ENCODE data around the gene NEIL3. TPM values are rescaled to one million over a fixed set of nuclear protein-coding genes. Genes with fewer than 3 reads are reported as not detected.

Gene NEIL3
- total RNA-seq, 2 donors from 2014 or later, result not detected

DNA sequence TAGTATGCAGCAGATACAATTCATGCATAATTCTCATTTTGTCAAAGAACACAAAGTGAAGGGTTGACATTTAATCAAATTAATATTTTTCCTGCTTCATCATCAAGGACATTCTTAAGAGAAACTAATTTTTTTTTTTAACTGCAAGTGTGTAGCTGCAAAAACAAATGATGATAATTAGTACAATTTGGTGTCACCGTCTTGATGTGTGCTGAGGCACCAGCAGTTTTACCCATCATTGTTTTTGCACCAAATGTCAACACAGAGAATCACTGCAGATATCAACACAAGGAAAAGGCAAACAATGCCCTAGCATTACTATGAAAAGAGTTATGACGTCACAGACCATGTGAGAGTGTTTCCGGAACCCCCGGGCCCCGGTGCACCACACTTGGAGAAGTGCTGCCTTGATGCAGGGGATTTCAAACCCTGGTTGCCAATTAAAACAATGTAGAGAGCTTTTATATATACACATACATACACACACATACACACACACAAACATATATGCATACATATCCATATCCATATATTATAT is 76.7 kb downstream of the NEIL3 start:
- TF ChIP-seq, protein P1, sequence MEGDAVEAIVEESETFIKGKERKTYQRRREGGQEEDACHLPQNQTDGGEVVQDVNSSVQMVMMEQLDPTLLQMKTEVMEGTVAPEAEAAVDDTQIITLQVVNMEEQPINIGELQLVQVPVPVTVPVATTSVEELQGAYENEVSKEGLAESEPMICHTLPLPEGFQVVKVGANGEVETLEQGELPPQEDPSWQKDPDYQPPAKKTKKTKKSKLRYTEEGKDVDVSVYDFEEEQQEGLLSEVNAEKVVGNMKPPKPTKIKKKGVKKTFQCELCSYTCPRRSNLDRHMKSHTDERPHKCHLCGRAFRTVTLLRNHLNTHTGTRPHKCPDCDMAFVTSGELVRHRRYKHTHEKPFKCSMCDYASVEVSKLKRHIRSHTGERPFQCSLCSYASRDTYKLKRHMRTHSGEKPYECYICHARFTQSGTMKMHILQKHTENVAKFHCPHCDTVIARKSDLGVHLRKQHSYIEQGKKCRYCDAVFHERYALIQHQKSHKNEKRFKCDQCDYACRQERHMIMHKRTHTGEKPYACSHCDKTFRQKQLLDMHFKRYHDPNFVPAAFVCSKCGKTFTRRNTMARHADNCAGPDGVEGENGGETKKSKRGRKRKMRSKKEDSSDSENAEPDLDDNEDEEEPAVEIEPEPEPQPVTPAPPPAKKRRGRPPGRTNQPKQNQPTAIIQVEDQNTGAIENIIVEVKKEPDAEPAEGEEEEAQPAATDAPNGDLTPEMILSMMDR (IDR thresholded peaks at IDR 0.05), result no peak
- Histone ChIP-seq H3K27ac (no peak overlapping the region), H3K9me3 (no peaks in the 10 kb centered on the region), H3K4me3 (no peak overlapping the region), H3K4me1 (ENCODE audit: control insufficient read depth in 1 of 2, low read depth in 2 of 2) (peaks cover 0 to 4% of the 10 kb centered on the region in 2 donors), H3K36me3 (no peaks in the 10 kb centered on the region), H3K27me3 (replicated peaks; ENCODE audit: insufficient read depth) (no peaks in the 10 kb centered on the region)
- ATAC-seq (ENCODE audit: insufficient number of reproducible peaks, low FRiP score, low read depth) (no peak), DNase-seq (ENCODE audit: low spot score) (no peak)

DNA sequence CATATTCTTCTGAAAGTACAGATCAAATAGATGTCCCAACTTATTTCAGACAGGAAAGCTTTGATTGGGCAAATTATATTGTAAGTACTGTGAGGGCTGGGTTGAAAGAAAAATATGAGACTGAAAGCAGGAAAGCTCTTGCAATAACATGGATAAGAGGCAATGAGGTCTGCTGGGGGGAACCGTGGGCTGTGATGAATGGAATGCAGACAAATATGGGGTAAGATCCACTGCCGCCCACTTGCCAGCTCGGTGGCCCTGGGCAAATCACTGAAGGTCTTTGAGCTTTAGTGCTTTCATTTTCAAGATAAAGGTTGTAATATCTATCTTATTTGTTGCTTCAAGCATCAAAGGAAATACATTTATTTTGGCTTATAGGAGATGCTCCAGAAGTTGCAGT is 81.6 kb downstream of the NEIL3 start:
- no peak overlapping the region for H3K4me3 ChIP-seq
- no peaks in the 10 kb centered on the region for H3K4me1 ChIP-seq (ENCODE audit: control insufficient read depth in 1 of 2, low read depth in 2 of 2)
- H3K27me3 ChIP-seq (replicated peaks; ENCODE audit: insufficient read depth), result no peaks in the 10 kb centered on the region
- DNase-seq (ENCODE audit: low spot score), result no peak
- H3K36me3 ChIP-seq, result no peaks in the 10 kb centered on the region
- no peaks in the 10 kb centered on the region for H3K9me3 ChIP-seq
- no peak for ATAC-seq (ENCODE audit: insufficient number of reproducible peaks, low FRiP score, low read depth)
- TF ChIP-seq, protein P1 (IDR thresholded peaks at IDR 0.05), result no peak
- H3K27ac ChIP-seq, result no peak overlapping the region

DNA sequence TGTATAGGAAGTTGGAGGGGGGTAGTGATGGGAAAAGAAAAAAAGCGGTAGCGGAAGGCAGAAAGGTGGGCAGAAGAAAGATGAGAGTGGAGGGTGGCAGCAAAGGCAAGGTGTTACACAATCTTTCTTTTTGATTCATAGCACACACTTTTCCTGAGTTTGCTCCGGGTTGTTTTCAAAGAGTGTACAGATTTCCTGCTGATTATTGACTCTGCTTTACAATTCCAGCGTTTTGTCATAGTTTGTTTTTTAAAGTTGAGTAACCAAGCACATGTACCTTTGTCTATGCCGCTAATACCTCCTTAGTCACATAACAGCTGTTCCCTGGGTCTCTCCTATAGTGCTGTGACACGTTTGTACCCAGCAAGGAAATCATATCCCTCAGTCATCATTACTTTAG is 82.3 kb downstream of the NEIL3 start:
- no peak overlapping the region for H3K4me3 ChIP-seq
- H3K4me1 ChIP-seq (ENCODE audit: control insufficient read depth in 1 of 2, low read depth in 2 of 2), result no peaks in the 10 kb centered on the region
- TF ChIP-seq, protein P1 (IDR thresholded peaks at IDR 0.05), result no peak
- H3K36me3 ChIP-seq, result no peaks in the 10 kb centered on the region
- no peak for DNase-seq (ENCODE audit: low spot score)
- no peaks in the 10 kb centered on the region for H3K9me3 ChIP-seq
- no peaks in the 10 kb centered on the region for H3K27me3 ChIP-seq (replicated peaks; ENCODE audit: insufficient read depth)
- no peak overlapping the region for H3K27ac ChIP-seq
- ATAC-seq (ENCODE audit: insufficient number of reproducible peaks, low FRiP score, low read depth), result no peak

DNA sequence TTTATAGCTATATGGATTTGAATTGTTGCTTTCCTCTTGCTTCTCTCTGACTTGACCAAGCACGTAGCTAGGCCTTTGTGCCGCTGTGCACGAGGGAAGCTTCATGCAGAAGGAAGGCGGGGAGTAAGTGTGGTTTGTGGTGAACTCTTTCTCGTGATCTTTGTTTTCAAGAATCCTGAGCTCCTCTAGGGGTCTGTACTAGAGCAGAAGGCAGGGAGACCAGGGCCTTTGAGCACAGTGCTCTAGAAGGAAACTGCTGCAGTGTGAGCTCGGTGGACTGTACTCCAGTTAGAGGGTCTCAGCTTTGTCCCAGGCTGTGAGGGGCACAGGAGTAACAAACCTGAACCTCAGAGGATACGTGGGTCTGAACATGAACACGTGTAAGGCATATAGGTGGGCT is 83.6 kb downstream of the NEIL3 start:
- no peaks in the 10 kb centered on the region for H3K4me1 ChIP-seq (ENCODE audit: control insufficient read depth in 1 of 2, low read depth in 2 of 2)
- ATAC-seq (ENCODE audit: insufficient number of reproducible peaks, low FRiP score, low read depth), result no peak
- no peaks in the 10 kb centered on the region for H3K27me3 ChIP-seq (replicated peaks; ENCODE audit: insufficient read depth)
- H3K36me3 ChIP-seq, result no peaks in the 10 kb centered on the region
- no peak for DNase-seq (ENCODE audit: low spot score)
- TF ChIP-seq, protein P1 (IDR thresholded peaks at IDR 0.05), result no peak
- no peak overlapping the region for H3K4me3 ChIP-seq
- no peak overlapping the region for H3K27ac ChIP-seq
- H3K9me3 ChIP-seq, result no peaks in the 10 kb centered on the region

DNA sequence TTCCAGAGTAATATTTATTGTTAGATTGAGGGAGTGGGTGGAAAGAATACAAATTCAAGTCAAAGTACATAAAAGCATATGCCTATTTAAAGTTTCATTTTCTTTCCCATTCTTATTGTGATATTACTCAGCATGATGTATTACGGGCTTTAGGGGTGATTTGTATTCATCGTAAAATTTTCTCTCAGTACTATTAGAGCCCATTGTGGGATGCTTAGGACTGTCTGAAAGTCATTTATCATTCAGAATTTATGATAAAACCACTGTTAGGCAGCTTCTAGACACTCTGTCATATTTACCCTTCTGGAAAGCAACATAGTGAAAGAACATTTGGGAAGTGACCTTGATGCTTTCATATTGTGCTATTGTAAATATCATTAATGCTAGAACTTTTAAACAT is 86.7 kb downstream of the NEIL3 start:
- Histone ChIP-seq H3K27ac (no peak overlapping the region), H3K36me3 (no peaks in the 10 kb centered on the region), H3K4me1 (ENCODE audit: control insufficient read depth in 1 of 2, low read depth in 2 of 2) (no peaks in the 10 kb centered on the region), H3K9me3 (no peaks in the 10 kb centered on the region), H3K27me3 (replicated peaks; ENCODE audit: insufficient read depth) (no peaks in the 10 kb centered on the region), H3K4me3 (no peak overlapping the region)
- DNase-seq (ENCODE audit: low spot score) (no peak), ATAC-seq (ENCODE audit: insufficient number of reproducible peaks, low FRiP score, low read depth) (no peak)
- TF ChIP-seq, protein P1 (IDR thresholded peaks at IDR 0.05), result no peak

Data from thoracic aorta (tissue), 2 donors.